Stomach (tissue), 4 donors: ENCODE measurements around the gene GHRL.

Experiments used
- CTCF ChIP-seq, 7 experiments: fragments of 450-650 bp in 4 of 7; fragments of 200-600 bp in 3 of 7; sonication (generic) in 3 of 7; IDR thresholded peaks; one replicate each; pipeline ENCODE4 v1.5.1; 2016 to 2019; ENCODE audit warnings: antibody characterized with exemption in 7 of 7, control low read depth in 2 of 7, mild to moderate bottlenecking in 1 of 7
- EP300 ChIP-seq: sonication (generic); formaldehyde crosslinking; IDR thresholded peaks from one replicate; pipeline ENCODE4 v1.6.1; 2017; ENCODE audit warnings: antibody characterized with exemption
- POLR2A ChIP-seq, 4 donors: fragments of 450-650 bp; IDR thresholded peaks; one replicate each; pipeline ENCODE4 v1.6.1; 2016; ENCODE audit warnings: antibody characterized with exemption in 4 of 4, control low read depth in 2 of 4, mild to moderate bottlenecking in 1 of 4, moderate library complexity in 1 of 4
- POLR2AphosphoS5 ChIP-seq, 3 donors: sonication (generic); formaldehyde crosslinking; IDR thresholded peaks; one replicate each; pipeline ENCODE4 v1.6.1; 2016; ENCODE audit warnings: antibody characterized with exemption in 3 of 3

GRCh38 chr3:10335190-10335738 is 42.5 kb upstream of the GHRL start:
- TF ChIP-seq POLR2AphosphoS5 (IDR thresholded peaks at IDR 0.05): no peak
- TF ChIP-seq CTCF (IDR thresholded peaks at IDR 0.05): no peak
- no peak for TF ChIP-seq EP300
- no peak for TF ChIP-seq POLR2A (IDR thresholded peaks at IDR 0.05)
